Neural progenitor cell (in vitro differentiated cells): ENCODE measurements around the gene PGAM5. TPM values are rescaled to one million over a fixed set of nuclear protein-coding genes. Genes with fewer than 3 reads are reported as not detected.

Source experiments
- DNase-seq: peaks from one replicate; pipeline ENCODE4 v3.0.0-alpha.2; 2016; ENCODE audit warnings: low spot score
- H2AFZ ChIP-seq: fragments of 200-600 bp; sonication (generic); replicated peaks from 2 replicates; pipeline ENCODE4 v1.6.1; 2016; ENCODE audit warnings: antibody characterized with exemption
- H3F3A ChIP-seq: fragments of 200-600 bp; sonication (generic); 2 replicates; pipeline ENCODE4 v1.6.1; 2016; ENCODE audit warnings: antibody characterized with exemption, low read depth
- H3K27ac ChIP-seq: fragments of 200-600 bp; sonication (generic); 2 replicates; pipeline ENCODE4 v1.5.1; 2016; ENCODE audit warnings: mild to moderate bottlenecking
- H3K27me3 ChIP-seq: fragments of 200-600 bp; sonication (generic); 2 replicates; pipeline ENCODE4 v1.6.1; 2016; ENCODE audit warnings: mild to moderate bottlenecking, moderate library complexity
- H3K36me3 ChIP-seq: fragments of 200-600 bp; sonication (generic); 2 replicates; pipeline ENCODE4 v1.5.1; 2016
- H3K4me1 ChIP-seq: fragments of 200-600 bp; sonication (generic); 2 replicates; pipeline ENCODE4 v1.6.1; 2016; ENCODE audit warnings: mixed run types
- H3K4me2 ChIP-seq: fragments of 200-600 bp; sonication (generic); 2 replicates; pipeline ENCODE4 v1.6.1; 2016
- H3K4me3 ChIP-seq: fragments of 200-600 bp; sonication (generic); 2 replicates; pipeline ENCODE4 v1.5.1; 2016
- H3K79me2 ChIP-seq: fragments of 200-600 bp; sonication (generic); 2 replicates; pipeline ENCODE4 v1.6.1; 2016; ENCODE audit warnings: low read depth
- H3K9ac ChIP-seq: fragments of 200-600 bp; sonication (generic); 2 replicates; pipeline ENCODE4 v1.6.1; 2016
- H3K9me3 ChIP-seq: fragments of 200-600 bp; sonication (generic); 2 replicates; pipeline ENCODE4 v1.5.1; 2016; ENCODE audit warnings: low read depth
- H4K20me1 ChIP-seq: fragments of 200-600 bp; sonication (generic); 2 replicates; pipeline ENCODE4 v1.6.1; 2016; ENCODE audit warnings: low read depth
- H3K27ac Mint-ChIP-seq: 3 replicates; pipeline ENCODE4 v1.8.0; 2021; ENCODE audit warnings: mixed read lengths
- H3K27me3 Mint-ChIP-seq: 2 replicates; pipeline ENCODE4 v1.8.0; 2022; ENCODE audit warnings: low read depth, mild to moderate bottlenecking, inconsistent platforms, moderate library complexity, mixed read lengths; ENCODE audit not compliant: insufficient read depth
- H3K36me3 Mint-ChIP-seq: 3 replicates; pipeline ENCODE4 v1.8.0; 2021; ENCODE audit warnings: mixed read lengths
- H3K4me1 Mint-ChIP-seq: 3 replicates; pipeline ENCODE4 v1.8.0; 2021; ENCODE audit warnings: mixed read lengths
- H3K4me3 Mint-ChIP-seq: 3 replicates; pipeline ENCODE4 v1.8.0; 2021; ENCODE audit warnings: mild to moderate bottlenecking, moderate library complexity, mixed read lengths
- H3K9me3 Mint-ChIP-seq: 3 replicates; pipeline ENCODE4 v1.8.0; 2020; ENCODE audit warnings: mixed read lengths
- CTCF ChIP-seq: fragments of 200-600 bp; sonication (generic); IDR thresholded peaks from 2 replicates; pipeline ENCODE4 v1.5.1; 2017; ENCODE audit warnings: antibody characterized with exemption, mild to moderate bottlenecking
- EZH2 ChIP-seq: fragments of 200-600 bp; sonication (generic); IDR thresholded peaks from 2 replicates; pipeline ENCODE4 v1.6.1; 2017; ENCODE audit warnings: antibody characterized with exemption, mild to moderate bottlenecking, moderate library complexity
- EZH2phosphoT487 ChIP-seq: fragments of 200-600 bp; sonication (generic); IDR thresholded peaks from 2 replicates; pipeline ENCODE4 v1.6.1; 2017; ENCODE audit warnings: antibody characterized with exemption
- total RNA-seq: library from RNA; depleted of rRNA; stranded (reverse); fragments of >200 nt; gene quantifications from 2 replicates; pipeline ENCODE4 v1.2.3, GENCODE V29; 2015; ENCODE audit warnings: low replicate concordance

PGAM5 gene
- total RNA-seq, 1 donor from 2014 or later: 41.3 TPM

- Histone ChIP-seq H2AFZ (no peak overlapping the region), H3K79me2 (peaks cover 28% of the 10 kb centered on the region), H3K9me3 (no peaks in the 10 kb centered on the region), H3K9ac (no peak overlapping the region), H3F3A (no peaks in the 10 kb centered on the region), H4K20me1 (peaks cover 12% of the 10 kb centered on the region), H3K4me1 (no peaks in the 10 kb centered on the region), H3K4me2 (no peak overlapping the region), H3K4me3 (no peak overlapping the region), H3K36me3 (peaks cover 3% of the 10 kb centered on the region), H3K27ac (no peak overlapping the region), H3K27me3 (no peaks in the 10 kb centered on the region)
- H3K27ac Mint-ChIP-seq: no peak overlapping the region
- no peak overlapping the region for H3K4me3 Mint-ChIP-seq
- H3K9me3 Mint-ChIP-seq: no peaks in the 10 kb centered on the region
- TF ChIP-seq CTCF: no peak
- no peak for TF ChIP-seq EZH2
- no peak for TF ChIP-seq EZH2phosphoT487
- no peak for DNase-seq
- H3K27me3 Mint-ChIP-seq: peaks cover 5% of the 10 kb centered on the region
- no peaks in the 10 kb centered on the region for H3K4me1 Mint-ChIP-seq
- peaks cover 70% of the 10 kb centered on the region for H3K36me3 Mint-ChIP-seq
These were observed 30.0 kb downstream of the PGAM5 start for GRCh38 chr12:132740652-132741051.

GRCh38 chr12:132741620-132742019 is 31.0 kb downstream of the PGAM5 start:
- H3K36me3 ChIP-seq: peaks cover 3% of the 10 kb centered on the region
- H3K79me2 ChIP-seq: peaks cover 28% of the 10 kb centered on the region
- no peak for DNase-seq
- no peak overlapping the region for H2AFZ ChIP-seq
- H3K27me3 ChIP-seq: no peaks in the 10 kb centered on the region
- no peaks in the 10 kb centered on the region for H3K9me3 ChIP-seq
- no peak overlapping the region for H3K27ac Mint-ChIP-seq
- H4K20me1 ChIP-seq: peaks cover 12% of the 10 kb centered on the region
- no peak overlapping the region for H3K4me3 Mint-ChIP-seq
- H3K4me1 Mint-ChIP-seq: no peaks in the 10 kb centered on the region
- H3K4me3 ChIP-seq: no peak overlapping the region
- H3K9ac ChIP-seq: no peak overlapping the region
- H3K4me2 ChIP-seq: no peak overlapping the region
- peaks cover 67% of the 10 kb centered on the region for H3K36me3 Mint-ChIP-seq
- H3K27me3 Mint-ChIP-seq: peaks cover 2% of the 10 kb centered on the region
- H3K4me1 ChIP-seq: no peaks in the 10 kb centered on the region
- no peaks in the 10 kb centered on the region for H3K9me3 Mint-ChIP-seq
- no peak for TF ChIP-seq EZH2phosphoT487
- TF ChIP-seq EZH2: no peak
- no peak for TF ChIP-seq CTCF
- no peak overlapping the region for H3K27ac ChIP-seq
- no peaks in the 10 kb centered on the region for H3F3A ChIP-seq

- no peak overlapping the region for H3K4me3 Mint-ChIP-seq
- Histone ChIP-seq H3F3A (no peaks in the 10 kb centered on the region), H3K9ac (no peak overlapping the region), H3K4me3 (no peak overlapping the region), H3K27ac (no peak overlapping the region), H4K20me1 (peaks cover 12% of the 10 kb centered on the region), H3K79me2 (peaks cover 28% of the 10 kb centered on the region), H3K27me3 (no peaks in the 10 kb centered on the region), H2AFZ (no peak overlapping the region), H3K36me3 (peaks cover 3% of the 10 kb centered on the region), H3K4me1 (no peaks in the 10 kb centered on the region), H3K9me3 (no peaks in the 10 kb centered on the region), H3K4me2 (no peak overlapping the region)
- no peak for DNase-seq
- no peaks in the 10 kb centered on the region for H3K4me1 Mint-ChIP-seq
- peaks cover 75% of the 10 kb centered on the region for H3K36me3 Mint-ChIP-seq
- no peak for TF ChIP-seq EZH2phosphoT487
- TF ChIP-seq CTCF: no peak
- TF ChIP-seq EZH2: no peak
- H3K27me3 Mint-ChIP-seq: peaks cover 4% of the 10 kb centered on the region
- H3K27ac Mint-ChIP-seq: no peak overlapping the region
- no peaks in the 10 kb centered on the region for H3K9me3 Mint-ChIP-seq
These were observed 33.2 kb downstream of the PGAM5 start for GRCh38 chr12:132743831-132744230.
